ELF-1 (cell line): Measurements from ENCODE around the gene KDM3A.

Source experiments
- DNase-seq: peaks from one replicate; pipeline ENCODE4 v3.0.0-alpha.2; 2016; ENCODE audit warnings: low read depth, low spot score

KDM3A gene

DNA sequence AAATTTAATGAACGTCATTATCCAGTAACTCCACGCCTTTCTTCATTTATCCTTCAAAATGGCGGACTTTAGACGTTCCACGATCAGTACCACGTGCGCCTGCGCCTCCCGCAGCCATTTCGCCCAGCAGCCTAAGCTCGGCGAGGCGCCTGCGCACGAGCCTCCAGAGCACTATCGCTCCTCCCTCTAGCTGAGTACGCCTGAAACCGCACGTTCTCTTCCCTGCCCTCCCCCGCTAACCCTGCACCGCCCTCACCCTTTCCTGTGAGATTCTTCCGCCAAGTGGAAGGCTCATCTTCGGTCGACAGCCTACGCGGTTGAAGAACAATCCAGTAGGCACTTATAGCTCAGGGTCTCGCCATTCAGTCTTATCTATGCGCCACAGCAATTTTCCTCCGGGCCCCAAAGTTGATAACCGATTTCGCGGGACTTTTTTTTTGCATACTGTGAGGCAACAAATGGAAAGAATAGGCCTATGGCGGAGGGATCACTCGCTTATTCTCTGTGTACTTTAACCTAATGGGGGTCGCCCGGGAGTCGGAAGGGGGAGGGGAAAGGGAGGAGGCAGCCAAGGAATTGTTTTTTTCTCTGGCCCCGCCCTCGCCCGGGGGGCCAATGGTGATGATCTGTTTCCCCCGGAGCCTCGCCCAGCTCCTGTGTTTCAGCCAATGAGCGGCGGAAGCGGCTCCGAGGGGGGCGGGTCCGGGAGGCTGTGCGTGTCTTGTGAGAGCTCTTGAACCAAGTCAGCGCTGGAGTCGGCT lies at the start of gene KDM3A:
KDM3A (plus strand) TSS at position 741 of the 761 bp plus-strand sequence. CDS start 677 bp downstream, outside the sequence.
- peak; percentile 100 for DNase-seq

DNA sequence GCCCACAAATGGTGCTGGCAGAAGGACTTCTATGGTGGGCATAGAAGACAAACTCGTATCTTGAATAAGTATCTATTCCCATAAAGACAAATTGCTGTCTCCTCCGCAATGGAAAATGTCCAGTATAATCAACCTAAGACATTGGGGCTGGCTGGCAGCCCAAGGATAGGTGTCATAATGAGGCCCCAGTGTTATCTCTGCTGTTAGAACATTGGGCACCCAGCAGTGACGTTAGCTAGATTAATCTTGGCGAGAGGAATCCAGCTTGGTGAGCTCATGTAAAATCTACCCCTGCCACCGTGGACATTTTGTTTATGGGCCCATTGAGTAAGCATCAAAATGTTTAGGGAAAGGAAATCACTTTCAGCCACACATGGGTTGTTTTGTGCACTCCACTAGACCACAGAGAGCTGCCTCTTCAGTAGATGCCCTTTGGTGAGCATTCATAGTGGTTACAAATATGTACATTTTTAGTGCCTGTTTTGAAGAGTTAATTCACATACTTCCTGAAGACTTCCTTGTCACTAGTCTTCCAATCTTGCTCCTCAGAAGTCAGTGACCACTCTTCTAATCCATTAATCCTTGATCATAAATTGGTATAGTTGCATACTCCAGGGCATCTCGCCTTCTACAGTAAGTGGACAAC lies 48.2 kb upstream of the KDM3A start:
- no peak for DNase-seq

DNA sequence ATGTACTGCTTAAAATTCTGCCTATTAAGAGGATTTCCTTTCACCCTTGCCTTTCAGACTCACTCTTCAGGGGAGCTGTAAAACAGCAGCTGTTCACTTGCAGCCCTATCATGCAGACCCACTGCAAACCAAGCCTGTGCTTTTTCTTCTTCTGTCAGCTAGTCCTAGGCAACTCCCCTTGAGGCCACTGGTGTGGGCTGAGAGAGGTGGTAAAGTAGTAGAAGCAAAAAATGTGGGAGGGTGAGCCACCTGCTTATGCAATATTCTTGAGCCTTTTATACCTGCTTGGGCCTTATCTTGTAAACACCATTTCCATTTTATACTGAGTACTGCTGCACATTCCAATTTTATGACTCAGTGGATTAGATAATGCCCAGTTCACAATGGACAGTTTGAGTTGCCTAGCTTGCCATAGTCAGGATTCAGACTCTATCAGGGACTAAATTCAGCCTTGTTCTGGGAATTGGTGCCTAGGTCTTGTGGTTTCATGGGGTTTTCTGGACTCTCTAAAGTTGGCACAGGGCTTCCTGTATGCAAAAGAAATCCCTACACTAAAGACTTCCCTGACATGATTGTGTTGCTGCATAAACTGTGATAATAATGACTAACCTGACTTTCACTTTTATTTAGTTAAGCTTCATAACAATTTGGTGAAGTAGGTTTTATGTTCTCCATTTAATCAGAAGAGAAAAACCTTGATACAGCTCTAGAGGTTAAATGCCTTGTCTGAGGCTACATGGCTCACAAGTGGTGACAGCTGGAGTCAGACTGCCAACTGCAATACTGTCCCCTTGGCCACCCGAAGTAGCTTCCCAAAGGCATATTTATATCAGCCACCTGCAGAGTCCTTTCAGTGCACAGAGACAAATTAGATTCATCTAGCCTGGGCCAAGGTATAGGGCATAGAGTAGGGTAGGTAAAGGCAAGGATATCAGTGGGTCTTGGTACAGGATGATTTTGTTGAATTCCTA lies 47.4 kb upstream of the KDM3A start:
- no peak for DNase-seq

DNA sequence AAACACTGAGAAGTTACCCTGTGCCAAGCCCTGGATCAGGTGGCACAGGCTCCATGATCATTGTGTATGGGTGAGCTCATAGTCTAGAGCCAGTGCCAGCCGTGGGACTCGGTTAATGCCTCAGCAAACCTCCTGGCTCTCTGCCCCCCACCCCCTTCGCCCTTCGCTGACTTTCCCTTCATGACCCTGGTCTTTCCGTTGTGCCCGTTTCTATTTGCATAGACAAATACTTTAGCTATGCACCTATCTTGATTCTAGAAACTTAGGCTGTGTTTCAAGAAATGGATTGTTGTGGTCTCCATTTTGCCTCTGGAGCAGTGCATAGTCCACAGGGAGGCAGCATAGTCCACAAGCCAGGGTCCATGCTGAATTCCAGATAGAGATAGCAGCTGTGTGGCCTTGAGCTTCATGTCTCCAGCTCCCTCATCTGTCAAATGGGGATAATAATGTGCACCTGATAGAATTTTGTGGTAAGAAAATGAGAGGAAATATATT lies 44.8 kb upstream of the KDM3A start:
- DNase-seq = peak; percentile 16

GRCh38 chr2:86397986-86398385 lies 43.2 kb upstream of the KDM3A start:
- DNase-seq = peak; percentile 42

DNA sequence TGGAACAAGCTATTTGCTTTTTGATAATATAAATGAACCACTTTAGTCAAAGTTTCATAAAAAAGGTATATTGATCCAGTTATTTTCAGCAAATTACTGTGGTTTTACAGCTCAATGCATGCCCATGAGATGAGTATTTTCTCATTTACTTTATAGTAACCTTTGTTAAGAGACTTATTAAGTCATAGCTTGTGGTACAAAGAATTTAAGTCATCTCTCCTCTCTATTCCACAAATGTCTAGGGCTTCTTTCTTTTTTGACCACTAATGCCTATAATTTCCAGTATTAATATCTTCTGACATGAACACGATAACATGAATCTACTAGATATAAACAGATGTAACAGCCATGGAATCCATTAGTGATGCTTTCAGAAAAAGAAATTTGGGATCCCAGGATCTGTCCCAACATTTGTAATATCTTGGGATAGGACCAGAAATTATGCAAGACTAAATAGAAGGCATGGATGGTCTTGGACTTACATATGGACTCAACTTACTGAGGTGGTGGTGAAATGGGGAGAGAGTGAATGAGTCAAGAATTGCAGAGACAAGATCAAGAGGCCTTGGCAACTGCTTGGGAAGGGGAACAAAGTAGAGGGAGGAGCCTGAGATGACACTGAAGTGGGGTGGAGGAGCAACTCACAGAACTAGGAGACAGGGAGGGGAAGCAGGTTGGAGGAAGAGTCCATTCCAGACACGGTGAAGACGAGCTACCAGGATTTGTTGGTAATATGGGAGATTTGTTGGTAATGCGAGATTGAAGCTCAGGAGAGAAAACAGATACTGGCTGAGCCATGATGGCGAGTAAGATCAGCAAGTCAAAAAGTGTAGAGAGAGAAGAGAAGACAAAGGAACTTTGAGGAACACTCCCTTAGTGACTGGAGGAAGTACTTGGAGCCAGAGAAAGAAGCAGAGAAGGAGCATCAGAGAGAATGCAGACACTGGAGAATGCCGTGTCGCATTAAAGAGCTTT lies 42.4 kb upstream of the KDM3A start:
- DNase-seq = no peak

- DNase-seq = no peak
These were observed 40.9 kb upstream of the KDM3A start for GRCh38 chr2:86400321-86400720.

DNA sequence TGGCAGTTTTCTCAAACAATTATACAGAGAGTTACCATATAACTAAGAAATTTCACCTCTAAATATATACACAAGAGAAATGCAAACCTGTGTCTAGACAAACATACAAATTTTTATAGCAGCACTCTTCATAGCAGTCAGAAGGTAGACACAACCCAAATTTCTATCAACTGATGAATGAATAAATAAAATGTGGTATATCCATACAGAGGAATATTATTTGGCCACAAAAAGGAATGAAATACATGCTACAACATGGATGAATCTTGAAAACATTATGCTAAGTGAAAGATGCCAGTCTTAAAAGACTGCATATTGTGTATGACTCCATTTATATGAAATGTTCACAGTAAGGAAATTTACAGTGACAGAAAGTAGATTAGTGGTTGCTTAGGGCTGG lies 30.6 kb upstream of the KDM3A start:
- DNase-seq = no peak

- no peak for DNase-seq
These were observed 29.8 kb upstream of the KDM3A start for GRCh38 chr2:86411396-86411795.

DNA sequence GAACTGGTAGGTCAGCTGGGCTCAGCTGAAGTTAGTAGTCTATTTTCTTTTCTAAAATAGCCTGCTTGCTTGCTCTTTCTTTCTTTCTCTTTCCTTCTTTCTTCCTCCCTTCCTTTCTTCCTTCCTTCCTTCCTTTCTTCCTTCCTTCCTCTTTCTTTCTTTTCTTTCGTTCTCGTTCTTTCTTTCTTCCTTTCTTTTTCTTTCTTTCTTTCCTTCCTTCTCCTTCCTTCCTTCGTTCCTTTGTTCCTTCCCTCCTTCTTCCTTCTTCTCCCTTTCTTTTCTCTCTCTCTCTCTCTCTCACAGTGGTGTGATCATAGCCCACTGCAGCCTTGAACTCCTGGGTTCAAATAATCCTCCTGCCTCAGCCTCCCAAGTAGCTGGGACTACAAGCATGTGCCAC lies 29.2 kb upstream of the KDM3A start:
- no peak for DNase-seq

GRCh38 chr2:86413296-86414094 lies 27.7 kb upstream of the KDM3A start:
- peak; percentile 10 for DNase-seq

- no peak for DNase-seq
These were observed 26.2 kb upstream of the KDM3A start for GRCh38 chr2:86414996-86415395.

DNA sequence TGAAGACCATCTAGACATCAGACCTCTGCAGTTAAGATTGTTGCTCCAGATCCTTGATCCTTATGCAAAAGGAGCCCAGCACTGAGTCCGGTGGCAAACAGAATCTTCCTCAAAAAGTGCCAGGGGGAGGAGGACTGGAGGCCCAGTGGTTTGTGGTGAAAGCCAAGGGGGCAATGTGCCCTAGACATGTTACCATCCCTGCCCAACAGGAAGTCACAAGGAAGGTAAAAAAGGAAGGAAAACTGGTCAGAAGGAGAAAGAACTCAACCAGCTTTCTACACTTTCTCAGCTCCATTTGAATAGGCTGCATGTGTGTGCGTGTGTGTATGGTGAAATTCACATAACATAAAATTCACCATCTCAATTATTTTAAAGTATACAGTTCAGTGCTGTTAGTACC lies 25.0 kb upstream of the KDM3A start:
- no peak for DNase-seq

DNA sequence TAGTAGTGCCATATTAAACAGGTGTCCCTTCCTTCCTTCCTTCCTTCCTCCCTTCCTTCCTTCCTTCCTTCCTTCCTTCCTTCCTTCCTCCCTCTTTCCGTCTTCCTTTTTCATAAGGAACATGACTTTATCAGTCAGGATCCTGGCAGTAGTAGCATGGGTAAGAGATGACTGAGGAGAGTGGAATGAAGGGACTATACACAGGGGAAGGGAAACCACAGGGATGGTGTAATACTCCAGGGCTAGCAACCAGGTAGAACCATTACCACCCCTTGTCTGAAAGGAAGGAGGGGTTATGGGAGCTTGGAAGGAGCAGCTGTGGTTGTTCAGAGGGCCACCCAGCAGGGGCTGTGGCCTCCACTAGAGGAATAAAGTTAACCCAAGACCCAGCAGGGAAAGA lies 23.2 kb upstream of the KDM3A start:
- no peak for DNase-seq

DNA sequence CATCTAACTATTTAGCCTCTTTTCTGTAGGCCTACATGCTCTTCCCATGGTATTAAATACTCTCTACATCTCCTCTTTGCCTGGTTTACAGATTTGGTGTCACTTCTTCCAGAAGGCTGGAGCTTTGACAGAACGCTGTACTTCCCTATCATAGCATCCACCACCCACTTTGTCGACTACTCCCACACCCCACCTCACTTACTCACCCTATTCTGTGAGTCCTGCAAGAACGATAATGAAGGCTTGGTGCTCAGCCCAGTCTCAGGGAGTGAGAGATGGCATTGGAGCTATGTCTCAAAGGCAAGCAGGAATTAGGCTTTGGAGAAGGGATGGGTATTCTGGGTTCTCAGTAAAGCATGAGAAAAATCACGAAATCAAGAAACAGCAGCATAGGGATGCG lies 20.3 kb upstream of the KDM3A start:
- DNase-seq = no peak

DNA sequence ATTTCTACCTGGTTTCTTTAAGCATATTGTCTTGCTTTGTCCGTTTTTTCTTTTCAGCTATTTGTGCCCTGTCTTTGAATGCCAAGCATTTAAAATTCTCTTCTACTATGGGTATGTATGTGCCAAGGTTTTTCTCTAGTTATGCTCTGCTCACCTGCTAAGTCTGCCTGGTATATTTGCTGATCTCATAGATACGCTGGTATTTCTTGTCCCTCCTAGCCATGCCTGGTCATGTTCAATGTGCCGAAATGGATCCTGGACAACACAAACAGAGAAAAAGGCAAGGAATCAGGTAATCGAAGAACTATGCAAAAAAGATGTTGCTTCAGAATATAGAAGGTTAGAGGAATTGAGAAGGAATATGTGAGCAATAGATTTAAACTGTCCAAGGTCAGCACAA lies 14.9 kb upstream of the KDM3A start:
- no peak for DNase-seq

DNA sequence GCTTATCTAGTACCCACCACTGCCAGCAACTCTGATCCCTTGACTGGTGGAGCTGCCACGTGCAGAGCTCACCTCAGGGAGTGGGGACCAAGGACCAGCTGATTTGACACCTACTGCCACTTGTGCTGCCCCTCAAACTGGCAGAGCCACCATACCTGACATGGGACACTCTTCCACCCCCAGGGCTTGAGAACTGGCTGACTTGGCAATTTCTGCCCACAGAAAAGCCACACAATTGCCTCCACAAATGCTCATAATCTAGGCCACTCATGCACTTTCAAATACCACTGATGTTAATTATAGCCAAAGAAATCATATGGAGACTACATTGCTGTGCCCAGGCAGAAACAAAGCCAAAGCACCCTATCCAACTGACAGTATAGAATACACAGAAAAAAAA lies 11.8 kb upstream of the KDM3A start:
- no peak for DNase-seq

- no peak for DNase-seq
These were observed 10.8 kb upstream of the KDM3A start for GRCh38 chr2:86430368-86430767.

DNA sequence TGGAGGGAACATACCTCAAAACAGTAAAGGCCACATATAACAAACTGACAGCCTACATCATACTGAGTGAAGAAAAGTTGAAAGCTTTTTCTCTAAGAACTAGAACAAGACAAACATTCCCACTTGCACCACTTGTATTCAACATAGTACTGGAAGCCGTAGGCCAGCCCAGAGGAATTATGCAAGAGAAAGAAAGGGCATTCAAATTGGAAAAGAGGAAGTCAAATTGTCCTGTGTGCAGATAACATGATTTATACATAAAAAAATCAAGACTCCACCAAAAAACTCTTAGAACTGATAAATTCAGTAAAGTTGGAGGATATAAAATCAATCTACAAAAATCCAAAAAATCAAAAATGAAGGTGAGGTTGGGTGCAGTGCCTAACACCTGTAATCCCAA lies 8.0 kb upstream of the KDM3A start:
- DNase-seq = no peak

DNA sequence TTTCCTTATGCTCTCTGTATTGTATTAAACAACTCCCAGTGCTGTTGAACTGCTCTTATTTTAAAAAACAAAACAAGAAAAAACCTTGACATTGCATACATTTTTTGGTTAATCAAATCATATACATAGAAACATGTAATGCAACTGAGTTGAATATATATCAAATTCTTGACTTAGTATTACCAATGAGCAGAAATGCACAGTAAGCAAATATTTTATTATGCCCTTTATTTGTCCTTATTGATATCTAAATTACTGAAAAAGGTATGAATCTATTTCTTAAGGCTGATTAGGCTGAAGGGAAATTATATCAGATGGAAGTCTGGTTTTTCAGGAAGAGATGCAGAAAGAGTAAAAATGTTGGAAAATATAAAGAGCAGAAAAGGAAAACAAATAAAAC lies 6.9 kb upstream of the KDM3A start:
- no peak for DNase-seq
